ENCODE data around the gene TMEM236. TPM values are rescaled to one million over a fixed set of nuclear protein-coding genes. Genes with fewer than 3 reads are reported as not detected.

TMEM236 gene
- total and polyA plus RNA-seq, 2 donors (not counting 3 experiments of a cell fraction or from before 2014, with no cell fraction given), result 0.24 to 0.29 TPM

- ChIA-PET CTCF (interaction anchor here (0.6 to 2.3 kb wide), 11 partner anchors 8 to 135 kb away, joined by 3 to 13 read pairs (median 4); partner anchors contain the start of gene STAM), POLR2A (interaction anchor here (1.4 kb wide), 1 partner anchor 99 kb away, joined by 8 read pairs; the partner anchor contains the start of gene STAM)
- H3K4me2 ChIP-seq (ENCODE audit: insufficient read depth, low read length), result peak overlapping the region; percentile 33
- H3K36me3 ChIP-seq (ENCODE audit: control insufficient read depth in 2 of 2, extremely low read depth in 1 of 2, insufficient read depth in 2 of 2, low read length in 2 of 2), result no peaks in the 10 kb centered on the region
- no peak overlapping the region for H3K9ac ChIP-seq (replicated peaks; ENCODE audit: extremely low read depth, insufficient read depth, low read length)
- H3K9me1 ChIP-seq (replicated peaks; ENCODE audit: control insufficient read depth, extremely low read depth, insufficient read depth, low read length), result no peaks in the 10 kb centered on the region
- no peaks in the 10 kb centered on the region for H3K27me3 ChIP-seq (ENCODE audit: control insufficient read depth in 2 of 2, insufficient read depth in 2 of 2, low read length in 2 of 2)
- peaks cover 25% of the 10 kb centered on the region for H3K4me1 ChIP-seq (ENCODE audit: control insufficient read depth, extremely low read depth, insufficient read depth, low read length)
- no peaks in the 10 kb centered on the region for H3K9me3 ChIP-seq (replicated peaks; ENCODE audit: control insufficient read depth, insufficient read depth, low read length)
- dilution Hi-C loops (cut with MboI; ENCODE audit: extremely low pct_ligation_motif_present, low sequenced_read_pairs), result no loop called here
- H4K20me1 ChIP-seq (replicated peaks; ENCODE audit: control insufficient read depth, extremely low read depth, insufficient read depth, low read length), result no peaks in the 10 kb centered on the region
- DNase-seq (ENCODE audit: low read depth, low spot score) (peak; percentile 66), FAIRE-seq (peak; percentile 66)
- BruUV-seq (replicated peaks), result no TSS peak
- H3K27ac ChIP-seq (ENCODE audit: insufficient read depth, low read depth, low read length), result no peak overlapping the region
- H2AFZ ChIP-seq (ENCODE audit: low read depth, low read length), result peak overlapping the region; percentile 61
- intact Hi-C loops (cut with micrococcal nuclease), result loop anchor here (1.0 kb wide), 1 partner anchor 136 kb away; no protein-coding TSS in a partner anchor
- H3K79me2 ChIP-seq (ENCODE audit: control insufficient read depth, insufficient read depth, low read length), result no peaks in the 10 kb centered on the region
- H3K4me3 ChIP-seq (replicated peaks in 1 of 3; ENCODE audit: insufficient read depth in 1 of 3, low read depth in 1 of 3, low read length in 3 of 3), result no peak overlapping the region
- TF ChIP-seq MAX (IDR thresholded peaks at IDR 0.05; ENCODE audit: insufficient read depth, insufficient read length) (no peak), JUN (IDR thresholded peaks at IDR 0.05; ENCODE audit: borderline replicate concordance, insufficient read depth, insufficient read length, low read depth) (no peak), CTCF (IDR thresholded peaks at IDR 0.05; ENCODE audit: extremely low read depth in 1 of 2, insufficient read depth in 1 of 2, low read depth in 1 of 2, low read length in 2 of 2) (peak; percentile 67 to 75)
Observed at GRCh38 chr10:17742918-17743317, 9.1 kb upstream of the TMEM236 start.

- Histone ChIP-seq H3K9ac (replicated peaks; ENCODE audit: extremely low read depth, insufficient read depth, low read length) (no peak overlapping the region), H3K4me3 (replicated peaks in 1 of 3; ENCODE audit: insufficient read depth in 1 of 3, low read depth in 1 of 3, low read length in 3 of 3) (no peak overlapping the region), H3K27ac (ENCODE audit: insufficient read depth, low read depth, low read length) (peak overlapping the region; percentile 85), H3K4me1 (ENCODE audit: control insufficient read depth, extremely low read depth, insufficient read depth, low read length) (peaks cover 25% of the 10 kb centered on the region), H3K27me3 (ENCODE audit: control insufficient read depth in 2 of 2, insufficient read depth in 2 of 2, low read length in 2 of 2) (no peaks in the 10 kb centered on the region), H3K9me1 (replicated peaks; ENCODE audit: control insufficient read depth, extremely low read depth, insufficient read depth, low read length) (no peaks in the 10 kb centered on the region), H3K9me3 (replicated peaks; ENCODE audit: control insufficient read depth, insufficient read depth, low read length) (no peaks in the 10 kb centered on the region), H4K20me1 (replicated peaks; ENCODE audit: control insufficient read depth, extremely low read depth, insufficient read depth, low read length) (no peaks in the 10 kb centered on the region), H2AFZ (ENCODE audit: low read depth, low read length) (no peak overlapping the region), H3K79me2 (ENCODE audit: control insufficient read depth, insufficient read depth, low read length) (no peaks in the 10 kb centered on the region), H3K36me3 (ENCODE audit: control insufficient read depth in 2 of 2, extremely low read depth in 1 of 2, insufficient read depth in 2 of 2, low read length in 2 of 2) (no peaks in the 10 kb centered on the region), H3K4me2 (ENCODE audit: insufficient read depth, low read length) (no peak overlapping the region)
- ChIA-PET POLR2A (interaction anchor here (1.4 kb wide), 1 partner anchor 99 kb away, joined by 8 read pairs; the partner anchor contains the start of gene STAM), CTCF (interaction anchor here (1.2 to 2.3 kb wide), 10 partner anchors 8 to 135 kb away, joined by 3 to 13 read pairs (median 6); no protein-coding TSS in a partner anchor)
- BruUV-seq (replicated peaks), result no TSS peak
- no peak for FAIRE-seq
- intact Hi-C loops (cut with micrococcal nuclease) (loop anchor here (1.0 kb wide), 1 partner anchor 136 kb away; no protein-coding TSS in a partner anchor), dilution Hi-C loops (cut with MboI; ENCODE audit: extremely low pct_ligation_motif_present, low sequenced_read_pairs) (no loop called here)
- TF ChIP-seq JUN (IDR thresholded peaks at IDR 0.05; ENCODE audit: borderline replicate concordance, insufficient read depth, insufficient read length, low read depth) (no peak), EZH2 (IDR thresholded peaks at IDR 0.05; ENCODE audit: borderline replicate concordance, low read depth, low read length, severe bottlenecking) (no peak), CTCF (IDR thresholded peaks at IDR 0.05; ENCODE audit: extremely low read depth in 1 of 2, insufficient read depth in 1 of 2, low read depth in 1 of 2, low read length in 2 of 2) (no peak), POLR2AphosphoS5 (IDR thresholded peaks at IDR 0.05; ENCODE audit: insufficient read depth, low read depth, low read length) (no peak), MYC (IDR thresholded peaks at IDR 0.05; ENCODE audit: low read depth, low read length) (no peak), MAX (IDR thresholded peaks at IDR 0.05; ENCODE audit: insufficient read depth, insufficient read length) (no peak), POLR2A (IDR thresholded peaks at IDR 0.05; ENCODE audit: low read depth, low read length) (no peak), FOS (IDR thresholded peaks at IDR 0.05; ENCODE audit: borderline replicate concordance, insufficient read depth, low read length) (no peak), GATA2 (IDR thresholded peaks at IDR 0.05; ENCODE audit: insufficient read depth, insufficient read length, low read depth, low read length) (no peak)
- no peak for DNase-seq (ENCODE audit: low read depth, low spot score)
Observed at GRCh38 chr10:17743437-17743836, 8.6 kb upstream of the TMEM236 start.
